ENCODE measurements around the gene OSBPL5. TPM values are rescaled to one million over a fixed set of nuclear protein-coding genes. Genes with fewer than 3 reads are reported as not detected.
A peak's percentile ranks its signal among the peaks of the same experiment; 100 is the strongest.

The OSBPL5 gene
- total and polyA plus RNA-seq, 4 donors: 15.2 to 51.5 (median 28.3) TPM

DNA sequence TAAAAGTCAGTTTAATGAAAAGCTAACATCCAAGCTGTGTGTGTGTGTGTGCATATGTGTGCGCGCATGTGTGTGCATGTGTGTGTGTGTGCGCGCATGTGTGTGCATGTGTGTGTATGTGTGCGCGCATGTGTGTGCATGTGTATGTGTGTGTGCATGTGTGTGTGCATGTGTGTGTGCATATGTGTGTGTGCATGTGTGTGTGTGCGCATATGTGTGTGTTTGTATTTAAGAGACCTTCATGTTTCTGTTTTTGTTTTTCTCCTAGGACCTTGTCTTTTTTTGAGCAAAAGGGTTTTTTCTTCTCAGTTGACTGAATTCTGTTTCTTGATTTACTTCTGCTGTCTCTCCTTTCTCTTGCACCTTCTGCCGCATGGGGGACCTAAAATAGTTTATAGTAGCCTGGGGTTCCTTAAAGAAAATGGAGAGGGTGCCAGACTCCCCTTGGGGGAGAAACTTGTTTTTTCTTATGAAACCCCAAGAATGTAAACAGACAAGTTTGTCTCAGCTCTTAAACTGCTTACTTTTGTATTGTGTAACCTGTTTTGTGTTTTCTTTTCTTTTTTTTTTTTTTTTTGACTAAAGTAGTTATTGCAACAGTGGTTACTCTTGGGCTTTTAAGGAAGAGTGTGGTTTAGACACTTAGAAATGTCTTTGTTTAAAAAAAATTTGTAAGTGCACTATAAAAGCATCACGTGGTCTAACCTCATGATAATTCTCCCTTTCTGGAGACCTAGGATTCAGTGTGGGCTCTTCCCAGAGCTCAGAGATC is 53.0 kb downstream of the OSBPL5 start:
- peaks cover 0 to 5% (median 2%) of the 10 kb centered on the region in 4 donors for H3K36me3 ChIP-seq (ENCODE audit: control insufficient read depth in 4 of 4, insufficient read depth in 4 of 4, low read length in 4 of 4)
- H3K4me1 ChIP-seq (ENCODE audit: control insufficient read depth in 5 of 5, insufficient read depth in 5 of 5, low read length in 5 of 5): no peaks in the 10 kb centered on the region
- TF ChIP-seq, protein P1, sequence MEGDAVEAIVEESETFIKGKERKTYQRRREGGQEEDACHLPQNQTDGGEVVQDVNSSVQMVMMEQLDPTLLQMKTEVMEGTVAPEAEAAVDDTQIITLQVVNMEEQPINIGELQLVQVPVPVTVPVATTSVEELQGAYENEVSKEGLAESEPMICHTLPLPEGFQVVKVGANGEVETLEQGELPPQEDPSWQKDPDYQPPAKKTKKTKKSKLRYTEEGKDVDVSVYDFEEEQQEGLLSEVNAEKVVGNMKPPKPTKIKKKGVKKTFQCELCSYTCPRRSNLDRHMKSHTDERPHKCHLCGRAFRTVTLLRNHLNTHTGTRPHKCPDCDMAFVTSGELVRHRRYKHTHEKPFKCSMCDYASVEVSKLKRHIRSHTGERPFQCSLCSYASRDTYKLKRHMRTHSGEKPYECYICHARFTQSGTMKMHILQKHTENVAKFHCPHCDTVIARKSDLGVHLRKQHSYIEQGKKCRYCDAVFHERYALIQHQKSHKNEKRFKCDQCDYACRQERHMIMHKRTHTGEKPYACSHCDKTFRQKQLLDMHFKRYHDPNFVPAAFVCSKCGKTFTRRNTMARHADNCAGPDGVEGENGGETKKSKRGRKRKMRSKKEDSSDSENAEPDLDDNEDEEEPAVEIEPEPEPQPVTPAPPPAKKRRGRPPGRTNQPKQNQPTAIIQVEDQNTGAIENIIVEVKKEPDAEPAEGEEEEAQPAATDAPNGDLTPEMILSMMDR (IDR thresholded peaks at IDR 0.05; ENCODE audit: control extremely low read depth, extremely low read depth): no peak
- ATAC-seq (ENCODE audit: insufficient read depth, low FRiP score) (peak; percentile 32), DNase-seq (no peak)
- no peaks in the 10 kb centered on the region for H3K9me3 ChIP-seq (ENCODE audit: control insufficient read depth in 4 of 4, insufficient read depth in 3 of 4, low read length in 3 of 4)
- H3K9ac ChIP-seq (ENCODE audit: insufficient read depth in 1 of 2, low read length in 2 of 2): no peak overlapping the region
- WGBS, 2 donors: 46 to 81% methylated on average over 6 to 9 of the region's 9 CpGs
- no peak overlapping the region for H3K27ac ChIP-seq (ENCODE audit: low read depth in 1 of 2, low read length in 1 of 2)
- H3K27me3 ChIP-seq (ENCODE audit: control insufficient read depth in 3 of 3, insufficient read depth in 3 of 3, low read length in 2 of 3): no peaks in the 10 kb centered on the region
- H3K4me3 ChIP-seq: no peak overlapping the region

DNA sequence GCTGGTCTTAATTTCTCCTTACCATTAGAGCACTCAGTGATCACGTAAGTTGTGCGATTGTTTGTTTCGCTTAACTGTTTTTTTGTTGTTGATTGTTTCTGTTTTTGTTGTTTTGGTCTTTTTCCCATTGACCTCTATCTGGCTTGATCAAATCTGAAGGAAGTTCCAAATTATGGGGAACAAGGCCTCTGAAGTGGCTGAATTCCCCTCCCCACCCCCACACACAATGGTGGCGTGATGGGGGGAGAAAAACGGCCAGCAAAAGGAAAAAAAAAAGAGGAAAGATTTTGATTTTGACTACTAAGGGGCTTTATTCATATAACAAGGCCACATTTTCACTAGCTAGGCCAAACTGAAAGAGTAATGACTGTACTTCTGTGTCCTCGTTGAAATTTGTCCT is 53.6 kb downstream of the OSBPL5 start:
- 65 to 77% methylated on average over 6 of the region's 6 CpGs for WGBS, 2 donors
- Histone ChIP-seq H3K4me1 (ENCODE audit: control insufficient read depth in 5 of 5, insufficient read depth in 5 of 5, low read length in 5 of 5) (no peaks in the 10 kb centered on the region), H3K27ac (ENCODE audit: low read depth in 1 of 2, low read length in 1 of 2) (no peak overlapping the region), H3K36me3 (ENCODE audit: control insufficient read depth in 4 of 4, insufficient read depth in 4 of 4, low read length in 4 of 4) (peaks cover 0 to 11% (median 2%) of the 10 kb centered on the region in 4 donors), H3K9me3 (ENCODE audit: control insufficient read depth in 4 of 4, insufficient read depth in 3 of 4, low read length in 3 of 4) (no peaks in the 10 kb centered on the region), H3K4me3 (no peak overlapping the region), H3K27me3 (ENCODE audit: control insufficient read depth in 3 of 3, insufficient read depth in 3 of 3, low read length in 2 of 3) (no peaks in the 10 kb centered on the region), H3K9ac (ENCODE audit: insufficient read depth in 1 of 2, low read length in 2 of 2) (no peak overlapping the region)
- DNase-seq (no peak), ATAC-seq (ENCODE audit: insufficient read depth, low FRiP score) (no peak)
- TF ChIP-seq, protein P1 (IDR thresholded peaks at IDR 0.05; ENCODE audit: control extremely low read depth, extremely low read depth): no peak

DNA sequence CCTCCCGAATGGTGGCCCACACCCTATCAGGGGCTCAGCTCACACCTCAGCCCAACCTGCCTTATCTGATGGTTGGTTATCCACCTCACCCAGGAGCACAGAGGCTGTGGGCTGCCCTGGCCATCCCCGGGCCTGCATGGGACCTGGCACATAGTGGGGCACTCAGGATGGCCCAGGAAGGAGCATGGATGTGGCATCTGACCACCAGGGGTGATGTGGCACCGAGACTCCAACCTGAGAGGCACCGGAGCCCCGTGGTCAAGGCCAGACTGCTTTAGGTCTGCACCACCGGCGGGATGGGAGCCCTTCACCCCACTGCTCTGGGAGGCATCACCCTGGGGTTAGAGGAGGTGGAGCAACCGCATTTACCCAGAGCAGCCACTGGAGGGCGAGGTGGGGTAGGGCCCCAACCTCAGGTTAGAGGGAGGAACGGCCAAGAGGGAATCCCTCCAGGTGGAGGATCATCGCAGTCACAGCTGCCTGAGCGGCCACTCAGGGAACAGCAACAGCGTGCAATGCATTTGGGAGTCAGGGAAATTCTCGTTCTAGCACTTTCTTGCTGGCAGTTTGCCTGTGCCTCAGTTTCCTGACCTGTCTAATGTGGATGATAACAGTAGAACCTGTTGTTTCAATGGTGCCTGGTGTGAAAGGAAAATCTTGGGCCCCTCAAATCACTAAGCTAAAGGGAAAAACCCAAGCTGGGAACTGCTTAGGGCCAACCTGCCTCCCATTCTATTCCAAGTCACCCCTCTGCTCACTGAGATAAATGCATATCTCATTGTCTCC is 55.0 kb downstream of the OSBPL5 start:
- Histone ChIP-seq H3K9ac (ENCODE audit: insufficient read depth in 1 of 2, low read length in 2 of 2) (no peak overlapping the region), H3K4me3 (no peak overlapping the region), H3K27ac (ENCODE audit: low read depth in 1 of 2, low read length in 1 of 2) (no peak overlapping the region), H3K36me3 (ENCODE audit: control insufficient read depth in 4 of 4, insufficient read depth in 4 of 4, low read length in 4 of 4) (peaks cover 0 to 22% (median 0%) of the 10 kb centered on the region in 4 donors), H3K27me3 (ENCODE audit: control insufficient read depth in 3 of 3, insufficient read depth in 3 of 3, low read length in 2 of 3) (no peaks in the 10 kb centered on the region), H3K4me1 (ENCODE audit: control insufficient read depth in 5 of 5, insufficient read depth in 5 of 5, low read length in 5 of 5) (no peaks in the 10 kb centered on the region), H3K9me3 (ENCODE audit: control insufficient read depth in 4 of 4, insufficient read depth in 3 of 4, low read length in 3 of 4) (no peaks in the 10 kb centered on the region)
- ATAC-seq (ENCODE audit: insufficient read depth, low FRiP score) (peak; percentile 66), DNase-seq (peak in 1 of 3 donors; percentile 13)
- 72 to 77% methylated on average over 14 of the region's 14 CpGs for WGBS, 2 donors
- TF ChIP-seq, protein P1 (IDR thresholded peaks at IDR 0.05; ENCODE audit: control extremely low read depth, extremely low read depth): peak; percentile 55

Measured in lung (tissue), 12 donors.